Astrocyte (in vitro differentiated cells and primary cell): ENCODE results near the gene NPR1.

Source experiments
- EZH2 ChIP-seq: IDR thresholded peaks from 2 replicates; pipeline ENCODE4 v1.6.1; 2012; ENCODE audit warnings: mild to moderate bottlenecking, low read length, inconsistent platforms; ENCODE audit not compliant: insufficient read depth
- TF ChIP-seq, protein P1 (sequence below): IDR thresholded peaks from 2 replicates; pipeline ENCODE4 v1.5.1; 2011; ENCODE audit warnings: low read depth, mild to moderate bottlenecking, inconsistent platforms, low read length, moderate library complexity; ENCODE audit not compliant: insufficient read depth

DNA sequence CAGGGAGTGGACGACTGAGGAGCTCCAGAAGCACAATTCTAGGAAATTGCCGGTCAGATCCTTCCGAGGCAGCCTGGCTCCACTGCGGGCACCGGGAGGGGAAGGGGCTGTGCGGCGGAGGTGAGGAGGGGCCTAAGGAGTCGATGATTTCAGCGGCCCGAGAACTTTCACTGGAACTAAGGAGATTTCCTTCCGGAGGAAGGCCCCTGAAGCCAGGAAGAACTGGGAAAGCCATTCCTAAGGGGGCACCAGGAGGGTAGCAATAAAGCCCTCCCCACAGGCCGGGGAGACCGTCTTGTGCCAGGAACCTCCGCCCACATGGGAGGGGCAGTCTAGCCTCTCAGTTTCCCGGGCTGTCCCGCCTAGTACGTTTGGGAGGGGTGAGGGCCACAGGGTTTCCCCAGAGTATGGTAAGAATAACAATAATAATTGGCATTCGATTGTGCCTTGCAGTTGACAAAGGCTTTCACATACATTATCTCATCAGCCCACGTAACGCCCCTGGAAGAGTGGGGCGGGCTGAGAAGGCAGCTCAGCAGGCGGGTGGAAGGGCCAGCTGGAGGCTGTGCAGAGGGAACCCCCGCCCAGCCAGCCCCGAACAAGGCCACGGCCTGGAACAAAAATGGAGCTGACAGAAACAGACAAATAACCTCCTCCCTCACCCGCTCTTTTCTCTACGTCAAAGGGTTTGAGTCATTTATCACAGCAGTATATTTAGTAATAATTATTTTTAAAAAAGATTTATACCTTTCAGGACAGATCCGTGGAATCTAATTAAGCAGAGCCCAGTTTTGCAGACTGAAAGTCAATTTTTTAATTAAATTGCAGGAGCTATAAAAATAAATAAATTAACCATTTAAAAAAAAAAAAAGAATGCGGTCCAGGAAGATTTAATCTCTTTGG, 19.8 kb downstream of the NPR1 start:
- TF ChIP-seq, protein P1, sequence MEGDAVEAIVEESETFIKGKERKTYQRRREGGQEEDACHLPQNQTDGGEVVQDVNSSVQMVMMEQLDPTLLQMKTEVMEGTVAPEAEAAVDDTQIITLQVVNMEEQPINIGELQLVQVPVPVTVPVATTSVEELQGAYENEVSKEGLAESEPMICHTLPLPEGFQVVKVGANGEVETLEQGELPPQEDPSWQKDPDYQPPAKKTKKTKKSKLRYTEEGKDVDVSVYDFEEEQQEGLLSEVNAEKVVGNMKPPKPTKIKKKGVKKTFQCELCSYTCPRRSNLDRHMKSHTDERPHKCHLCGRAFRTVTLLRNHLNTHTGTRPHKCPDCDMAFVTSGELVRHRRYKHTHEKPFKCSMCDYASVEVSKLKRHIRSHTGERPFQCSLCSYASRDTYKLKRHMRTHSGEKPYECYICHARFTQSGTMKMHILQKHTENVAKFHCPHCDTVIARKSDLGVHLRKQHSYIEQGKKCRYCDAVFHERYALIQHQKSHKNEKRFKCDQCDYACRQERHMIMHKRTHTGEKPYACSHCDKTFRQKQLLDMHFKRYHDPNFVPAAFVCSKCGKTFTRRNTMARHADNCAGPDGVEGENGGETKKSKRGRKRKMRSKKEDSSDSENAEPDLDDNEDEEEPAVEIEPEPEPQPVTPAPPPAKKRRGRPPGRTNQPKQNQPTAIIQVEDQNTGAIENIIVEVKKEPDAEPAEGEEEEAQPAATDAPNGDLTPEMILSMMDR, result no peak
- no peak for TF ChIP-seq EZH2
